Right forelimb (tissue), 1 donor: ENCODE measurements around the gene PLG.
"Not testable (repeated sequence)": the region's sequence is repeated elsewhere in the genome, so short reads cannot be mapped to it uniquely, and the experiment has no call there.

Experiments used
- DNase-seq: peaks from one replicate; pipeline ENCODE4 v3.0.0-alpha.2; 2018

PLG gene

GRCh38 chr6:160708993-160709392 lies 6.9 kb downstream of the PLG start:
- DNase-seq = not testable (repeated sequence)

GRCh38 chr6:160714731-160715316 lies 12.8 kb downstream of the PLG start:
- no peak for DNase-seq

- no peak for DNase-seq
Observed at GRCh38 chr6:160730911-160731310, 28.9 kb downstream of the PLG start.

DNA sequence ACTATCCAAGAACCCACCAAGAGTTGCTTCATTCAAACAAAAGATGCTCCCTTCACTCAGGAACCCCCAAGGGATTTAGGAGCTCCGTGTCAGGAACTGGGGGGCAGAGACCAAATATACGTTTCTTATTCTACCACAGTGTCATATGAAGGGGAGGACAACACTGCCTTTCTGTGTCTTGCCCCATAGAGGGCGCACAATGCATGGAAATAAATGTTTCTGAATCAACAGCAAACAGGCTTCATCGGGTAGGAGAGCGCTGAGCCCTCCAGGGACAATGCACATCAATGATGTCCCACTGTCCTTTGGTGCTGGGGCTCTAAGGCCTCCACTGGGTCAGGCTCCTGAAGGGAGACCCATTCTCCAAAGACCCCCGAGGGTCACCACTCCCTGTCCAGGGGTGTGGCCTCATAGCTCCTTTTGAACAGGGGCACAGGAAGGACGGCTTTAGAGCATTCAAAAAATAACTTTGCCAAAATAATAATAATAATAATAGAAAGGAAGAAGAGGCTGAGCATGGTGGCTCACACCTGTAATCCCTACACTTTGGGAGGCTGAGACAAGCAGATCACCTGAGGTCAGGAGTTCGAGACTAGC lies 31.1 kb downstream of the PLG start:
- peak; percentile 52 for DNase-seq

- DNase-seq = no peak
Observed at GRCh38 chr6:160734627-160735026, 32.6 kb downstream of the PLG start.

DNA sequence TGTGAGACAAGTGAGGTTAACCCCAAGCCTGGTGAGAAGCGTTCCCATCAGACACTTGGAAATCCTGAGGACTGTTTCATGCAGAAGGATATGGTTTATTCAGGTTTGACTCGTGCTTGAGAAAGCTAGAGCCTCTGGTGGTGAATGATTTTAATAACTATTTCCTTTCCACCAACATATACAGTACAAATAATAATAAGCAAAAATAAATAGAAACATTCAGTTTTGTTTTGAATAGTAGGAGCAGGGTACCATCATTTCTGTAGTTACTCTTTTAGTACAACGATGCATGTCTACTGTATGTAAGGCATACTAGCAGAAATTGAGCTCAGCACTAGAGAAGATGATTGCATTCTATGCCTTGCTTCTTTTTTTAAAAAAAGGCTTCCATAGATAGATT lies 33.5 kb downstream of the PLG start:
- DNase-seq = no peak

DNA sequence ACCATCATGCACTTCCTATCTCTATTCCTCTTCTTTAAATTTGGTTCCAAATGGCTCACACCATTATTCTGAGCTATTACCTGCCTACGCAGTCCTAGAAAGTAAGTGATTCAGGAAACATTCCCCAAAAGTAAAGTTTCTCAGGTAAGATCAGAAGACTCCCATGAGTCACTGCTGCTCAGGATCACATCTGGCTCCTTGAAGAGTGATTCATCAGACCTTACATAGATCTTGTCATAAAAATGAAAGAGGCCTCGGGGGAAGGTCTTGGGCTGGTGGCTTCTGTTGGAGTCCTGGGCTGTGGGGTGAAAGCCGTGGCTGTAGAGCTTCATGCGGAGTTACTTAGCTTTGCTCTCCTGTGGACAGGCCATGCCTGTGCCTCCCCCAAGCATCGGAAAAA lies 35.9 kb downstream of the PLG start:
- DNase-seq = no peak

DNA sequence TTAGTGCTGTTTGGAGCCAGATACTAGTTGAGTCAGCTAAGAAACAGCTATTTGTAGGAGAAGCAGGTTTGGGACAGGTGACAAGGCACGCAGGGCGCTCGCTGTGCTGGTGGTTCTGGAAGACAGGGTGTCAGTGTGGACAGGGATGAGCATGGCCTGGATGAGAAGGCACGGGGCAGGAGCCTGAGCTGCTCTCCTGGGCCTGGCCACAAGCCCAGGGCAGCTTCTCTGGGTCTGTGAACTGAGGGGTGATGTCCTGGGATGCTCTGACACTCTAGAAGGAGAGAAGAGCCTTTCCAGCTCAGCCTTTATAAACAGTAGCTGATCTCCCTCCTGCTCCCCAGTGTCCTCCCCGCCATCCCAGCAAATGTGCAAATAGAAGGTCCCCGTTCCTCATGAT lies 37.9 kb downstream of the PLG start:
- no peak for DNase-seq

DNA sequence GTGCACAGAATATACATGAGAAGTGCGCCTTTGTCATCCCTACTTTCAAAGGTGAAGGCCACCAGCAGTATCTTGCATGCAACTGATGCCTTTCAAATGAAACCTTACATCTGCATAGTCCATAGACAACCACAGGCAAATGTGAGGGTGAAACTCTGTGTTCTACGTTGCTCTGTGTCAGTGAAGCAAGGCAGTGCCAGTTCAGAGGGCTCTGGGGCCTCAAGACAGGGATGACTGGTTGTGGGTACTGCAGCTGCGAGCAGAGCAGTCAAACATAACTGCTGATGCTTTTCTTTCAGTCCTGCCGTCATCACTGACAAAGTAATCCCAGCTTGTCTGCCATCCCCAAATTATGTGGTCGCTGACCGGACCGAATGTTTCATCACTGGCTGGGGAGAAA lies 39.0 kb downstream of the PLG start:
- not testable (repeated sequence) for DNase-seq

- DNase-seq = no peak
Observed at GRCh38 chr6:160742090-160742489, 40.0 kb downstream of the PLG start.

DNA sequence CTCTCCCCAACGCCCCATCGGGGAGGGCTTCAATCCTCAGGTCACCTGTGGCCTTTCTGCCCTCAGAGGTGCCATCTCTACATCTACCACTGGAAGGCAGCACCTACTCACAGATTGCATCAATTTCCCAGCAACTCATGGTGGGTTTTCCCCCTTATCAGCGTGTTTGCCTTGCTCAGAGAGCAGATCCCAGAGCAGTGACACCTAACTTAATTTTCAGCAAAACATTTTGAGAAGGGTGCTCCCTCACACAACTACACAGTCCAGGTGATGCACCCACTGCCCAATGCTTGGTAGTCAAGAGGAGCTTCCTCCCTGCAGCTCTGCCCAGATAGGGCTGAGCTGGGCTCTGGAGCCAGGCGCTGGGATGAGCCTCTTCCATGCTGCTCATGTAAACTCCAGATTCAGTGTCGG lies 48.2 kb downstream of the PLG start:
- DNase-seq = no peak

DNA sequence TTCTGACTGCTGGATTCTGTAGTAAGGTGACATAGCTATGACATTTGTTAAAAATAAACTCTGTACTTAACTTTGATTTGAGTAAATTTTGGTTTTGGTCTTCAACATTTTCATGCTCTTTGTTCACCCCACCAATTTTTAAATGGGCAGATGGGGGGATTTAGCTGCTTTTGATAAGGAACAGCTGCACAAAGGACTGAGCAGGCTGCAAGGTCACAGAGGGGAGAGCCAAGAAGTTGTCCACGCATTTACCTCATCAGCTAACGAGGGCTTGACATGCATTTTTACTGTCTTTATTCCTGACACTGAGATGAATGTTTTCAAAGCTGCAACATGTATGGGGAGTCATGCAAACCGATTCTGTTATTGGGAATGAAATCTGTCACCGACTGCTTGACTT lies 51.2 kb downstream of the PLG start:
- not testable (repeated sequence) for DNase-seq

- no peak for DNase-seq
Observed at GRCh38 chr6:160755165-160755564, 53.1 kb downstream of the PLG start.

DNA sequence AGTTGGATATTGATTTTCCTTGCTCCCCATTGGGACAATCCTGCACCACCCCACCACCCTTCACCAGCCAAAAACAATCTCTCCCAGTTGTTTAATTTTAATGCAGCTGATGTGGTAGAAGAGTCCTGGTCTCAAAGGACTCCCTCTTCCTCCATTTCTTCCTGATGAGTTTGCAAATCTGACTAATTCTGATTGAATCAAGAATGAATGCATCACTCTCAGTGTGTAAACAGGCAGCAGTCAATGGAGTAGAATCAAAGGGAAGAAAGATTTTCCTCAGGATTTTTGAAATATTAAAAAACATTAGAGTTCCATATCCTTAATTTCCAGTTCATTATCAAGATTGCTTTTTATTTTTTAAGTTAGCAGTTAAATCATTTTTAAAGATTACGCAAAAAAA lies 54.0 kb downstream of the PLG start:
- DNase-seq = no peak

DNA sequence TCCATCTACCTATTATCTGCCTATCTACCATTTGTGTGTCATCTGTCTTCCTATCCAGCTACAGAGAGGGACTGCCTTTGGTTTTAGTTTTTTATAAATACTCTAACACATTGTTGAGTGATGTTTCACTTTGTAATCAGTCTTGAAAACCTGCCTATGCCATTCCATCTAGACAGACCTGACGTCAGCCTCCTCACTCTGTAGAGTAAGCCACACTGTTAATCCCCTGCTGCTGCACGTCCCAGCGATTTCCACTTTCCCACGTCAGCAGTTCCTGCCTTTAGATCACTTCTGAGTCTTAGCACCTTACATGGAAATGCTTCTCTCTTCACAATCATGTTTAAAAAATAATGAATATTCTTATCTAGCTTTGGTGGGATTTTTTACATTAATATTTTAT lies 54.8 kb downstream of the PLG start:
- no peak for DNase-seq

DNA sequence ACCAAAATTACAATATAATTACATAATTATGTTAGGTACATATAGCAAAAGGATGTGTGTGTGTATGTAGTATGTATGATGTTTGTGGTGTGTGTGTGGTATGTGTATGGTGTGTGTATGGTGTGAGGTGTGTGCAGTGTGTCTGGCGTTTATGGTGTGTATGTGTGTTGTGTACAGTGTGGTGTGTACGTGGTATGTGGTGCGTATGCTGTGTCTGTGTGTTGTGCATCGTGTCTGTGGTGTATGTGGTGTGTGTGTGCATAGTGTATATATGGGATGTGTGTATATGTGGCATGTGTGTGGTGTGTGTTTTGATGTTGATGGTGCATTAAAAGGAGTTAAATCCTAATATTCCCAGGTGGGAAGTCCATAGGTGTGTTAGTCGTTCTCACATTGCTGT lies 62.8 kb downstream of the PLG start:
- no peak for DNase-seq

DNA sequence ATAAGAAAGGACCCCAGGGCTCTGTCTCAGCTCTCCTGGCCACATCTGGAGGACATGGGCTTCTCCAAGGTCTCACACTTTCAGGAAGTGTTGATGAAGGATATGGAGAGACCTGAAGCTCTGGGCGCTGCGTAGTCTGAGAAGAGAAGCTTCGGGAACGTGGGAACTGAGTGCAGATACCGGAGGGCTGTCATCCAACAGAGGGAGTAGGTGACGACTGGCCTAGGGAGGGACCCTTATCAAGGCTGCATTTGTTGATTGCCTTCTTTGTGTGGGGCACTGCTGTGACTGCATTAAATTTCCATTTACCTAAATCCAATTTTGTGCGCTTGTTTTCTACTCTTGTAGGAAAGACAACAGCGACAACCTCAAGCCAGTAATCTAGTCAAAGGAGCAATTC lies 63.4 kb downstream of the PLG start:
- DNase-seq = no peak

DNA sequence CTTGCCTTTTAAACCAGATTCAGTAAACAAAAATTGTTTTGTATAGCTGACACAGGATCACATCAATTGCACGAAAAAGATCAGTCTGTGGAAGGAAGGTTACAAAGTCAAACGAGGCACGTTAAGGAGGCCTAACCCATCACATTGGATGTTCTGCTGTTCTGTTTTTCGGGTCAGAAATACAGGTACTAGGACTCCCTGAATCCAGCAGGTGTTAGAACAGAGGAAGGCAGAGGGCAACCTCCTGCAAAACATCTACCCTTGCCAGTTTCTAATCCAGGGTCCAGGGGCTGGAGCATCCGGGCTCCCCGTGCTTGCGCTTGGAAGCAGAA lies 64.6 kb downstream of the PLG start:
- DNase-seq = no peak

- DNase-seq = peak; percentile 83
Observed at GRCh38 chr6:160766989-160767646, 65.1 kb downstream of the PLG start.

DNA sequence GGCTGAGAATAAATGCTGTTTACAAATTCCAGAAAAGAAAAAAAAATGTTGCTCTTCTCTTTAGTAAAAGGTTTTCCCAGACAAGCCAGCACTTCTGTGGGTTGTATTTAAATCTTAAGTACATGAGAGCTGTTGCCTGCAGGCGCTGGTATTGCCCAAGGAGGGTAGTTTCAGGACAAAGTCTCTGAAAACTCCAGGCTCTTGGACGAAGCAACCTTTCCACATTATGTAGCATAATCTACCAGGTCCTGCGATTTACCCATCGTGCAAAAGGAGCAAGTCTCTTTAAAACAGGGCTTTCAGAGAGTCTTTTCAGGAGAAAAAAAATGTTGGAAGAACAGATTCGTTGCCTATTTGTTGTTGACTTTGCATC lies 65.6 kb downstream of the PLG start:
- DNase-seq = no peak

DNA sequence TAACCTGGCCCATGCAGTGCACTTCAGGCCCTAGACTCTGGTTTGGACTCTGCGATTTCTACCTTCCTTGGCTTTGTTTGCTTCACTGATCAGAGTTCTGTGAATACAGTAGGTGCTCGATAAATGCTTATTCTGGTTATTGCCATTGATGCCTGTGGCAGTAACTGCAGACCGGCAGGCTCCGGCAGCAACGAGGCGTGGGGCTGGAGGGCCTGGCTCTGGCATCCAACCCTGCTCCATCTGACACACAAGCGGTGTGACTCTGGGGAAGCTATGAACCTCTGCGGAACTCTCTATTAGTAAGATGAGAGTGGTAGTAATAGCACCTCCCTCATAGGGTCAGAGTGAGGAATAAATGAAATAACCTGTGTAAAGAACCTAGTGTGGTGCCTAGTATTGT lies 66.1 kb downstream of the PLG start:
- DNase-seq = no peak

DNA sequence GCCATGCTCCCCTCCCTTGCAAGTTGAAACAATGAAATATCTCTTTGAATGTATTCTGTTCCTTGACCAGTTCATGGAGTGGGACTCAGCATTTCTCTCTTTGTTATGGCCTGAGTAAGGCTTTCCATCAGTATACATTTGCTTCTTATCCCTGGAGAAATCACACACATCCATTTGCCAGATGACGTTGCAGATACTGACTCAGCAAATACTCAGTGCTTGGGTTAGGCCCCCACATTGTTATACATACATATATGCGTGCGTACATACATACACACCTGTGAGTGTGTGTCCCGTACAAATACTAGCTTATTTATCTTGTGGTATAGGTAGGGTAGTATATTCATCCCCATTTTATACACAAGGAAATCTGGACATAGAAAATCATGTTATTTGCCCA lies 72.4 kb downstream of the PLG start:
- no peak for DNase-seq

DNA sequence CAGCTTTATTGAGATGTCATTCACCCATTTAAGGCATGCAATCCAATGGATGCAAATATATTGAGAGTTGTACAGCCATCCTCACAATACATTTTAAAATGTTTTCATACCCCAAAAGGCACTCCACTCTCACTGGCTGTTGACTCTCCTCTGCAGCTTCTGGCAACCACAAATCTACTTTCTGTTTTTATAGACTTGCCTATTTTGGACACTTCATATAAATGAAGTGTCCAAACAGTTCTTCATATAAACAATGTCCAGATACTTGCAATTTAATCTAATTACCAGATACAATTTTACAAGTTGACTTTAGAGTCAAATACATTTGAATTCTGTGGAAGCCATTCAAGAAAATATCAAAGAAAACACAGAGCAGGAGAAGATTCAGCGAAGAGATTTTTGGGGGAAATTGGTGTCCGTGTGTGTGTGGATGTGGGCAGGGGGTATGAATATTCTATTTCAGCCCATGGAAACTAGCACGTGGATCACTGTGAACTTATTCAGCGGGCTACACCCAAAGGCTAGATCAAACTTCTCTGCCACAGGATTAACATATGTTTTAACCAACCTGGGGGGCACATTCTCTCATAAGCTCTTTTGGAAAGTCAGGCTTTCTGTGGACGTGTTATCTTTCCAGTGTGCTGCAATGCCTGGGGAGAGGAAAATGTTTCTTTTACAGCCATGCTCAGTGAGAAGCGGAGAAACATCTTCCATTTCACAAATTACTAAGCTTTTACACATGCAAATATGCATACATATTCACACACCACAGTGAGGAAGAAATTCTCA lies 73.9 kb downstream of the PLG start:
- no peak for DNase-seq

DNA sequence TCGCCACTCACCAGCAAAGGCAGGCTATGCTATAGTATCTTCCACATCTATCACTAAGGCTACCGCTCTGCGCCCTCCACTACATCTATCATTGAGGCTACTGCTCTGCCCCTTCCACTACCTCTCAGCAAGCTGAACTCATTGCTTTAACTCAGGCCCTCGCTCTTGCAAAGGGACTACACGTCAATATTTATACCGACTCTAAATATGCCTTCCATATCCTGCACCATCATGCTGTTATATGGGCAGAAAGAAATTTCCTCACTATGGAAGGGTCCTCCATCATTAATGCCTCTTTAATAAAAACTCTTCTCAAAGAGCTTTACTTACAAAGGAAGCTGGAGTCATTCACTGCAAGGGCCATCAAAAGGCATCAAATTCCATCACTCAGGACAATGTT lies 77.1 kb downstream of the PLG start:
- DNase-seq = not testable (repeated sequence)
